Astrocyte (in vitro differentiated cells and primary cell): ENCODE measurements around the gene BHLHE23. TPM values are rescaled to one million over a fixed set of nuclear protein-coding genes. Genes with fewer than 3 reads are reported as not detected.
A peak's percentile ranks its signal among the peaks of the same experiment; 100 is the strongest.

Source experiments
- DNase-seq: peaks from one replicate; pipeline ENCODE4 v3.0.0-alpha.2; 2010; ENCODE audit warnings: low read depth
- FAIRE-seq: peaks from 2 replicates; lab custom pipeline; 2011; peaks lifted over from hg19 to GRCh38; lab: Jason Lieb, UNC
- H2AFZ ChIP-seq: 2 replicates; pipeline ENCODE4 v1.6.0; 2012; ENCODE audit warnings: low read depth, low read length, inconsistent platforms
- H3K27ac ChIP-seq: 2 replicates; pipeline ENCODE4 v1.5.1; 2011; ENCODE audit warnings: low read depth, low read length, inconsistent platforms
- H3K27me3 ChIP-seq: 2 replicates; pipeline ENCODE4 v1.6.0; 2011; ENCODE audit warnings: low read length, inconsistent platforms; ENCODE audit not compliant: insufficient read depth
- H3K36me3 ChIP-seq: 2 replicates; pipeline ENCODE4 v1.5.1; 2011; ENCODE audit warnings: low read length, inconsistent platforms; ENCODE audit not compliant: insufficient read depth
- H3K4me1 ChIP-seq: 2 replicates; pipeline ENCODE4 v1.5.1; 2011; ENCODE audit warnings: low read length, inconsistent platforms; ENCODE audit not compliant: insufficient read depth
- H3K4me2 ChIP-seq: 2 replicates; pipeline ENCODE4 v1.6.0; 2012; ENCODE audit warnings: low read length, inconsistent platforms
- H3K4me3 ChIP-seq: 2 replicates; pipeline ENCODE4 v1.5.1; 2011; ENCODE audit warnings: low read depth, mild to moderate bottlenecking, low read length, inconsistent platforms; ENCODE audit not compliant: insufficient read depth
- H3K79me2 ChIP-seq: 2 replicates; pipeline ENCODE4 v1.6.0; 2012; ENCODE audit warnings: mild to moderate bottlenecking, low read length, inconsistent platforms; ENCODE audit not compliant: insufficient read depth
- H3K9ac ChIP-seq: 2 replicates; pipeline ENCODE4 v1.6.0; 2012; ENCODE audit warnings: mild to moderate bottlenecking, low read length, inconsistent platforms
- H3K9me3 ChIP-seq: 2 replicates; pipeline ENCODE4 v1.5.1; 2012; ENCODE audit warnings: low read depth, mild to moderate bottlenecking, low read length, inconsistent platforms; ENCODE audit not compliant: insufficient read depth
- H4K20me1 ChIP-seq: 2 replicates; pipeline ENCODE4 v1.6.0; 2012; ENCODE audit warnings: low read length, inconsistent platforms; ENCODE audit not compliant: insufficient read depth
- H3K27ac Mint-ChIP-seq: one replicate; pipeline ENCODE4 v1.8.0; 2021; ENCODE audit warnings: mild to moderate bottlenecking, mixed read lengths; ENCODE audit not compliant: unreplicated experiment
- H3K27me3 Mint-ChIP-seq: one replicate; pipeline ENCODE4 v1.8.0; 2021; ENCODE audit warnings: low read depth, mixed read lengths; ENCODE audit not compliant: unreplicated experiment
- H3K36me3 Mint-ChIP-seq: one replicate; pipeline ENCODE4 v1.8.0; 2021; ENCODE audit warnings: low read depth, mixed read lengths; ENCODE audit not compliant: unreplicated experiment
- H3K4me1 Mint-ChIP-seq: one replicate; pipeline ENCODE4 v1.8.0; 2021; ENCODE audit warnings: low read depth, mixed read lengths; ENCODE audit not compliant: unreplicated experiment
- H3K4me3 Mint-ChIP-seq: one replicate; pipeline ENCODE4 v1.8.0; 2021; ENCODE audit warnings: mild to moderate bottlenecking, moderate library complexity, mixed read lengths; ENCODE audit not compliant: unreplicated experiment
- H3K9me3 Mint-ChIP-seq: one replicate; pipeline ENCODE4 v1.8.0; 2021; ENCODE audit warnings: mild to moderate bottlenecking, mixed read lengths; ENCODE audit not compliant: unreplicated experiment
- EZH2 ChIP-seq: IDR thresholded peaks from 2 replicates; pipeline ENCODE4 v1.6.1; 2012; ENCODE audit warnings: mild to moderate bottlenecking, low read length, inconsistent platforms; ENCODE audit not compliant: insufficient read depth
- total RNA-seq: library from RNA; stranded (reverse); gene quantifications from 2 replicates; pipeline ENCODE4 v1.2.1, GENCODE V29; 2021
- TF ChIP-seq, protein P1 (sequence below): IDR thresholded peaks from 2 replicates; pipeline ENCODE4 v1.5.1; 2011; ENCODE audit warnings: low read depth, mild to moderate bottlenecking, inconsistent platforms, low read length, moderate library complexity; ENCODE audit not compliant: insufficient read depth

BHLHE23 gene
- total RNA-seq, 1 donor from 2014 or later = not detected

DNA sequence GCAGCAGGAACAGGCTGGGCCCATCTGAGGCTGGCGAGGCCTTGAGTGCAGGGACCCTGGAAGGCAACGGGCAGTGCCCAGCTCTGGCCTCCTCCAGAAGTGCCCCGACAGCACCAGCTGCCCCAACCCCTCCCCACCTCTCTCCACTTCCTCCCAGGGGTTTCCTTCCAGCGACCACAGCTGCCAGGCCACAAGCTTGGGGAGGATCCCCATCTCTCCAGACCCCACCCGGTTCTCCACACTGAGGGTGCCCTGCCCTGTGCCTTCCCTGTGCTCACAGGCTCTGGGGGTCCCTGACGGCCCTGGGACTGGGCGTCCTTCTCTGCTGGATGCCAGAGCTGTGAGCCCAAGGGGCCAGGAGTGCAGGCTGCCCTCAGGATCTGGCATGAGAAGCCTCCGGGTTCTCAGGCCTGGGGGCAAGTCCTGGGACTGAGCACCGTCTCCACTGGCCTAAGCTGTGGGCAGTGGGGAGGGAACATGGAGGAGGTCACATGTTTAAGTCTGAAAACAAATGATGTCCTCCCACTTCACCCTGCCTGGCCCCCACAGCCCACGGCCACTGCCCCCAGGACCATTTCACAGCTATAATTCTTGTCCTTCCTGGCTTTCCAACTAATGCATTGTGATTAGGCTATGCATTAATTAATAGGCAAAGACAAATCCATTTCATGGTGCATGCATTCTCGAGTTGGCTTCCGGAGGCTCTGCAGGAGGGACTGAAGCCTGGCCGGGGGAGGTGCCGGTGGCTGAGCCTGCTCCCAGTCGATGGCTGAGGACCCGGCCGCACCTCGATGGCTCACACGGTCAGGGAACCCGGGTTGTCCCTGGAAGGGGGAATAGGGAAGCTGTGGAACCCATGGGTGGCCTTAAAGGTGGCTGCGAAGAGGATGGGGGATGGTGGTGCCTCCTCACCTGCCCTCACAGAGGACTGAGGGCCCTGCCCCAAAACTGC lies 24.4 kb downstream of the BHLHE23 start:
- Mint-ChIP-seq H3K27me3 (peaks cover 54% of the 10 kb centered on the region), H3K4me1 (no peaks in the 10 kb centered on the region), H3K27ac (no peak overlapping the region), H3K9me3 (no peaks in the 10 kb centered on the region), H3K36me3 (no peaks in the 10 kb centered on the region), H3K4me3 (no peak overlapping the region)
- no peak for DNase-seq
- no peak overlapping the region for H3K4me2 ChIP-seq
- H3K4me3 ChIP-seq = no peak overlapping the region
- H3K4me1 ChIP-seq = no peaks in the 10 kb centered on the region
- no peaks in the 10 kb centered on the region for H3K9me3 ChIP-seq
- TF ChIP-seq EZH2 = no peak
- TF ChIP-seq, protein P1, sequence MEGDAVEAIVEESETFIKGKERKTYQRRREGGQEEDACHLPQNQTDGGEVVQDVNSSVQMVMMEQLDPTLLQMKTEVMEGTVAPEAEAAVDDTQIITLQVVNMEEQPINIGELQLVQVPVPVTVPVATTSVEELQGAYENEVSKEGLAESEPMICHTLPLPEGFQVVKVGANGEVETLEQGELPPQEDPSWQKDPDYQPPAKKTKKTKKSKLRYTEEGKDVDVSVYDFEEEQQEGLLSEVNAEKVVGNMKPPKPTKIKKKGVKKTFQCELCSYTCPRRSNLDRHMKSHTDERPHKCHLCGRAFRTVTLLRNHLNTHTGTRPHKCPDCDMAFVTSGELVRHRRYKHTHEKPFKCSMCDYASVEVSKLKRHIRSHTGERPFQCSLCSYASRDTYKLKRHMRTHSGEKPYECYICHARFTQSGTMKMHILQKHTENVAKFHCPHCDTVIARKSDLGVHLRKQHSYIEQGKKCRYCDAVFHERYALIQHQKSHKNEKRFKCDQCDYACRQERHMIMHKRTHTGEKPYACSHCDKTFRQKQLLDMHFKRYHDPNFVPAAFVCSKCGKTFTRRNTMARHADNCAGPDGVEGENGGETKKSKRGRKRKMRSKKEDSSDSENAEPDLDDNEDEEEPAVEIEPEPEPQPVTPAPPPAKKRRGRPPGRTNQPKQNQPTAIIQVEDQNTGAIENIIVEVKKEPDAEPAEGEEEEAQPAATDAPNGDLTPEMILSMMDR = no peak
- H3K9ac ChIP-seq = no peak overlapping the region
- H4K20me1 ChIP-seq = no peaks in the 10 kb centered on the region
- no peaks in the 10 kb centered on the region for H3K36me3 ChIP-seq
- H2AFZ ChIP-seq = no peak overlapping the region
- H3K27me3 ChIP-seq = peaks cover 32% of the 10 kb centered on the region
- no peak for FAIRE-seq
- H3K27ac ChIP-seq = no peak overlapping the region
- H3K79me2 ChIP-seq = no peaks in the 10 kb centered on the region

DNA sequence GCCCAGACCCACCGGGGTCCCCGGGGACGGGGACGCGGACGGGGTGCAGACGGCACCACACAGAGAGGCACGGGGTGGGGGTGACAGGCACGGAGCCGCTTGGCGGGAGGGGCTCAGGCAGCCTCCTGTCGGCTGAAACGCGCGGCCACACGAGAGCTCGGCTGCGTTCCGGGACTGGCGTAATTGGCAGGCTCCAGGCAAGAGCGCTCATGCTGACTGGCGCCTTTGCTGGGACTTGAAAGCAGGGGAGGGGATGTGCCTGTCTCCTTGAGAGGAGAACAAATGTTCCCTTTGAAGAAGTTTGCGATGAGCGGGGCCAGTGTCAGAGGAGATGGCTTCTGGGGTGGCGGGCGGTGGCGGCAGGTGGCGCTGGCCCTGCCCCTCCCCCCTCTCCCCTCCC lies 25.8 kb downstream of the BHLHE23 start:
- Histone ChIP-seq H3K9ac (no peak overlapping the region), H2AFZ (no peak overlapping the region), H3K4me2 (no peak overlapping the region), H3K4me3 (no peak overlapping the region), H4K20me1 (no peaks in the 10 kb centered on the region), H3K9me3 (no peaks in the 10 kb centered on the region), H3K27ac (no peak overlapping the region), H3K36me3 (no peaks in the 10 kb centered on the region), H3K27me3 (peaks cover 32% of the 10 kb centered on the region), H3K4me1 (no peaks in the 10 kb centered on the region), H3K79me2 (no peaks in the 10 kb centered on the region)
- DNase-seq = no peak
- Mint-ChIP-seq H3K9me3 (no peaks in the 10 kb centered on the region), H3K27me3 (peaks cover 56% of the 10 kb centered on the region), H3K4me3 (no peak overlapping the region), H3K4me1 (no peaks in the 10 kb centered on the region), H3K27ac (no peak overlapping the region), H3K36me3 (no peaks in the 10 kb centered on the region)
- peak; percentile 74 for TF ChIP-seq EZH2
- TF ChIP-seq, protein P1 = no peak
- no peak for FAIRE-seq
